ENCODE measurements around the gene ERI2.

The ERI2 gene, protein sequence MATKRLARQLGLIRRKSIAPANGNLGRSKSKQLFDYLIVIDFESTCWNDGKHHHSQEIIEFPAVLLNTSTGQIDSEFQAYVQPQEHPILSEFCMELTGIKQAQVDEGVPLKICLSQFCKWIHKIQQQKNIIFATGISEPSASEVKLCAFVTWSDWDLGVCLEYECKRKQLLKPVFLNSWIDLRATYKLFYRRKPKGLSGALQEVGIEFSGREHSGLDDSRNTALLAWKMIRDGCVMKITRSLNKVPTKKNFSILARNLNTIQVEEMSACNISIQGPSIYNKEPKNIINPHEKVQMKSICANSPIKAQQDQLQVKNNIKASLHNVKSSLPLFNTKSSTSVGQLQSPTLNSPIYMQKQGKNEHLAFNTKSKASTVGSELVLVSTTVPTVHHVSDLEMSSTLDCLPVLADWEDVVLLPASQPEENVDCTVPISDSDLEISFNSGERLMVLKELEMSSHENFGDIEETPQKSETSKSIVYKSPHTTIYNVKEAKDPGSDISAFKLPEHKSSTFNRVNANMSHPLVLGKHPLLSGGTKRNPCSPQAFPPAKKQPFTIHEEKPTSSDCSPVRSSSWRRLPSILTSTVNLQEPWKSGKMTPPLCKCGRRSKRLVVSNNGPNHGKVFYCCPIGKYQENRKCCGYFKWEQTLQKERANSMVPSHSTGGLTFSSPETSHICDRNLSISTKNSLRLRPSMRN

DNA sequence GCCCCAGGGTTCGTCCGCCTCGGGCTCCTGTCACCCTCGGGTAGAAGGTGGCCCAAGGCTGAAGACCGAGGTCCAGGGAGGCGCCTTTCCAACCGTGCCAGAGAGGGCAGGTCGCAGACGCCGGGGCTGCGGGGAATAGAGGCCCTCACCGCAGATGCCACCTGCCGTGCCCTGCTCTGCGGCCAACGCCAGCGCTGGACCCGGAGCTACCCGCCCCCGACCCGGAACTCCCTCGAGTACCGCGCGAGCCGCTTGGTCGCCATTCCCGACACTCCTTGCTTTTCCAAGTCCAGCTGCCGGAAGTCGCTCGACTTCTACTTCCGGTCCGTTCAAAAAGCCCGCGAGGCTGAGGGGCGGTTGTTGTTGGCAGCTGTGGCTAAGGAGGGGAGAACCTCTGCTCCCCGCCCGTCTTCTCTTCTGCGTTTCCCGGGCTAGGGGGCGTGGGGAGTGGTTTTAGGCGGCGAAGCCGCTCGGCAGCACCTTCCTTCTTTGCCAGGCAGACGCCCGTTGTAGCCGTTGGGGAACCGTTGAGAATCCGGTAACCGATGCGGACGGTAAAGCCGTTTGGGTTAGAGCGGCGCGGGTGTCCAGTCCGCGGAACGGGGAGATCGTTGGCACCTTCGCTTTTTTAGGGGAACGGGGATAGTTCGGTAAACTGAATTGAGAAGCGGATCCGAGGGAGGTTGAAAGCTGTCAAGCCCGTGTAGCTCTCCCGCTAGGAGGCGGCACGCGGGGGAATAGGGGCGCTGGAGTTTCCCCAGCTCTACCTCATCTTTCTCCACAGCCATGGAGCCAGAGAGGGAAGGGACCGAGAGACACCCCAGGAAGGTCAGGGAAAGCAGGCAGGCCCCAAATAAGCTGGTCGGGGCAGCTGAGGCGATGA, at the start of gene ERI2, which contains the start of gene REXO5:
ERI2 (minus strand) TSS at position 305 of the 883 bp plus-strand sequence; CDS start at position 263, 42 bp downstream.
REXO5 (plus strand) TSS at position 360 of the 883 bp plus-strand sequence; CDS start at position 787, 427 bp downstream.
- DNase-seq (ENCODE audit: low spot score): peak; percentile 97

DNA sequence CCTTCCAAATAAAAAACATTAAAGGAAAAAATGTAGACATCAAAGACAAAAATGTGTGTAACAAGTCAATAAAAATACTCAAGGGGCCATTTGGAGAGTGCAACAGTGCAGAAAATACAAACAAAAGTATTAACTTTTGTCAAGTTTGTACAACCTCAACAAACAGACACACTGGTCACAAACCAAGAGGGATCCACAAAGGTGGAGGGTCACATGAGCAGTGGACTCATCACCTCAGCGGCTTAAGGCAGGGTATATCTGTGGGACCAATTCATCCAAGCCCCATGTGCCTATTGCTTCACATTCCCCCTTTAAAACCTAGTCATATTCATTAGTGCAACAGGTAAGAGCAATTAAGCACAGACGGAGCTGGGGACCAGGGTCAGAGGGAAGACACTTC, 48.7 kb upstream of the ERI2 start:
- DNase-seq (ENCODE audit: low spot score): no peak

DNA sequence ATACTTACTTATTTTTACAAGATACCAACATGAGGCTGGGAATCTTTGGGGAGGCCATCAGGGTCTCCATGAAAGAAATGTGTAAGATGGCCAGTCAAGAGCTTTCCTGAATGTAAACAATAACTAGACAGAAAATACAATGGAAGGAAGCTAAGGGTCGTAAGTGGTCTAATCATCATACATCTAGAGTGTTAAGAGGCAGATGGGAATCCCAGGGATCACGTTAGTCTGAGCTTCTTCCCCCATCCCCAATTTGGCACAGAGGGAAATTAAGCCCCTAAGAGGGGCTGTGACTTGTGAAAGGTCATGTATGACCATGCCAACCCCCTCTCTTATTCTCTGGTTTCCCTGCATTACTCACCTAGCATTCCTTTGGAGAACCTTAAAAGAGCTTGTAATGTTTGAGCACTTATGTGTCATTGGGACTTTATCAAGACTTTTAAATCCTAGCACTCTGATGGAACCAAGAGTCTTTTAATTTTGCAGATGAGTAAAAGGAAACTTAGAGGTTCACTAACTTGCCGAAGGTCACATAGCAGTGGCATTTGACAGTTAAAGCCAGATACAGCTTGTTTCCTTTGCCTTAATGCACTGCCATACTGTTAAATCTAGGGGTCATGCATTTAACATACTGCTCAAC, 47.8 kb upstream of the ERI2 start:
- DNase-seq (ENCODE audit: low spot score): peak; percentile 58

DNA sequence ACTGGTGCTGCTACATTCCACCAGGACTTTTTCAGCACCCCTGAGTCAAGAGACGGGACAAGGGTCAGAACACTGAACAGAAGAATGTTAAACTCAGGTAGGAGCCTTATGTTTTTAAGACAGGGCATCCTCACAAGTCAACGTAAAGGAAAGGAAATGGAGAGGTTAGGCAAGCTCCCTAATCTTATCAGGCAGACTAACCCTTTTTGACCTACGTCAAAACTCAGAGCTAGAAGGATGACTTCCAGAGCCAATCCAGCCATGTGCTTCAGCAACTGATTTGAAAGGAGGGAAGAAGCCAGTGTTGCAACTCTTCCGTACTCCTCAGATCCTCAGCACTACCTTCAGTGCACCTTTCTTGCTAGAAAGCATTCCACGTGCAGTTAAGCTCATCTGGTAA, 46.9 kb upstream of the ERI2 start:
- DNase-seq (ENCODE audit: low spot score): no peak

DNA sequence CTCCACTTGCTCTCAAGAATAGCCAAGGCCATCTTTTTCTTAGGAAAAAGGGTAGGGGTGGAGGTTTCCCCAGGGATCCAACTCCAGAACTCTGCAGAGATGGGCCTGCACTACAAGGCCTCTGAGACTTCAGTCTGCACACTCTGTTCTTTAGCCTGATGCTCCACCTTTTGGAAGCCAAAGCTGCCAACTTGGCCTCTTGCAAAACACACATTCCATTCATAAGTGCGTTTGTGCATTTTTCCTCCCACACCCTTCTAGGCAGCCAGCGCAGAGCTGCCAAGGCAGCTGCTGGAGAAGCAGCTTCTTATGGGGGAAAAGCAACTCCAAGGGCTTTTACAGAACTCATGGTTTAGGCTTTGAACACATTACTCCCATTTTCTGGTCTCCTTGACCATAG, 45.3 kb upstream of the ERI2 start:
- peak; percentile 58 for DNase-seq (ENCODE audit: low spot score)

DNA sequence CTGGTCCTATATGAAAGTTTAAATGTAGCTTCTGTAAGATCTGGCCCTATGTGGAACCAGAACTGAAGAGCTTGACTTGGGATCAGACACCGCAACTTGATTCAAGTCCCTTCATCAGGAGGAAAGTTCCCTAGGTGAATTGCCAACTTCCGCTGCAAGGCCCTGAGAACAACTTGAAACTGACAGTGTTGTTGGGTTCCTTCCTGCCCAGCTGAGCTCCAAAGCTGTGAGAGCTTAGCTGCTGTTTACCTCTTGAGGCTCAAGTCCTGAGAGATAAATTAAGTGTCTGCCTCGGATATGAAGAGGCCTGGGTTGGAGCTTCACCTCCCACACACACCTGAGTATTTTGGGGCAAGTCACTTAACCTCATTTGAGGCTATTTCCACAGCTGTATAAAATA, 44.7 kb upstream of the ERI2 start:
- DNase-seq (ENCODE audit: low spot score): no peak

DNA sequence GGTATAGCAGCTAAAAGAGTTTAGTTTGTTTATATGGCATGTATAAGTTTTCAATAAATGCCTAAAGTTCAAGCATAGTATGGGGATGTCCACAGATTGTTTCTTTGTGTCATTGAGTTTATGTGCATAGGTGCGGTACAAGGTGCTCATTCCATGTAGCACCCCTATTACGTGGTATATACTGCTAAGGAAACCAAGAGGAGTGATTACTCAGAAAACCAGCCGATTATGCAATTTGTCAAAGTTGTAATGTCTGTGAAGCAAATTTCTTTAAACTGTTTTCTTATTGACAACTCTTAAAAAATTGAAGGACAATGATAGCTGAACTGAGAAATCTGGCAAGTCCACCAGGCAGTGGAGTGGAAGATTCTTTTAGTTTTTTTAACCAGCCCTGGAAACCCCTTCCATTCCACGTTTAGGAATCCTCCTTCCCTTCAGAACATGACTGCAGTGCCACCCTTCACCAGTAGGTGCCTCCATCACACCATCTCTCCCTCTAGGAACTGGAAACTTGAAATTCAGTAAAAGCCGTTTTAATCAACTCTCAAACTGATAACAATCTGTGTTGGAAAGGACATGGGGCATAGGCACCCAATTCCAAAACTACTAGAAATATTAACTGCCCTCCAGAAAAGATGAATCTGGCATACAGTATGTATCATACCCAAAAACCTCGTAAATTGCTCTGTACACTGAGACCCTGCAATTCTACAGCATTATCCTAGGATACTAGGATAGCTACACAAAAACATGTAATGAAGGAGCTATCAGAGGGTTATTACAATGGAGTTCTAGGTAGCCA, 43.5 kb upstream of the ERI2 start:
- peak; percentile 62 for DNase-seq (ENCODE audit: low spot score)

DNA sequence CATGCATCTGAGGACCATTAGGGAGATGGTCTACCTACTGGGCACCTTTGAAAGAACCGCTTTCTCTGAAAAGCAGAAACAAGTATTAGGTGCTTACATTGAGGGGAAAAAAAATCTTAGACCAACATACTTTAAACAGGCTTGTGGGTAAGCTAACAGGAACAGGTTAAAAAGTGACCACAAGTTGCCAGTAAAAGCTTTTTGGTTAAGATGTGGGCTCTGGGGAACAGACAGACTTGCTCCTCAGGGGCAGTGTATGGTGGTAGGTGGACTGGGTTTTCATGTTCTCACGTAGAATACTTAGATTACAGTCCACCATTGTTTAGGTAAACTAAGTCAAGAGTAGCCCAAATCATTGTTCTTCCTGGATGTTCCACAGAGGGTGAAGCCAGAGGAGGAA, 41.3 kb upstream of the ERI2 start:
- DNase-seq (ENCODE audit: low spot score): no peak

DNA sequence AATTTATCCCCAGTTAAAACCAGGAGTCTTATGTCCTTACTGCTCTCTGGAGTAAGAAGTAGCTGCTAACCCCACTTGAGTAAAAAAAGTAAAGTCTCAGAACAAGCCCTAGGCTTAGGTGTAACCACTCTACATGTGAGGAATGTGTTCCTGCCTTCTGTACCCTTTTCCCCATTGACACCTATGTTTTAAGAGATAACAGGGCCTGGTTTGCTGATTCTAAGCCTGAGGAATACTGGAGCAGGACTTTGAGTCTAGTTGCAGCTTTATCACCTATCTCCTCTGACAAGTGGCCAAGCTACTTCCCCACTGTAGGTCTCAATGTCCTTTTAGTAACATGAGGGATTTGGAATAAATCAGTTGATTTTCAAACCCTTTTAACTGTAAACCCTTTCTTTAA, 40.3 kb upstream of the ERI2 start:
- DNase-seq (ENCODE audit: low spot score): no peak

DNA sequence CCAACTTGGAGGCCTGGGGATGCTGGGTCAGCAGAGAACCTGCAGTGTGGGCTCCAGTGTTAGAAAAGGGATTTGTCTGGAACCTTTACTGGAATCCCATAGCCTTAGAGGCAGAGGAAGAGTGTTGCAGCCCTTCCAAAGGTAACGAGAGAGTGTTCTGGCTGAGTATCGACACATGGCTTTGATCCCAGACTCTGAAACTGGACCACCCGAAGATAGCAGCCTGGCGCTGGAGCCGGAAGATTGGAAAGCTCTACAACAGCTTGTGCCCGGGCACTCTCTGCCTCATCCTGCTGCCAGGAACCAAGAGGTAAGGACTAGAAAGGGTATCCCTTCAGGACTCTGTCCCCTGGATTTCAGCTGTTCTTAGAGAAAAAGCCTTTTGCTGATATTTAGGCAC, 39.8 kb upstream of the ERI2 start:
- DNase-seq (ENCODE audit: low spot score): no peak

DNA sequence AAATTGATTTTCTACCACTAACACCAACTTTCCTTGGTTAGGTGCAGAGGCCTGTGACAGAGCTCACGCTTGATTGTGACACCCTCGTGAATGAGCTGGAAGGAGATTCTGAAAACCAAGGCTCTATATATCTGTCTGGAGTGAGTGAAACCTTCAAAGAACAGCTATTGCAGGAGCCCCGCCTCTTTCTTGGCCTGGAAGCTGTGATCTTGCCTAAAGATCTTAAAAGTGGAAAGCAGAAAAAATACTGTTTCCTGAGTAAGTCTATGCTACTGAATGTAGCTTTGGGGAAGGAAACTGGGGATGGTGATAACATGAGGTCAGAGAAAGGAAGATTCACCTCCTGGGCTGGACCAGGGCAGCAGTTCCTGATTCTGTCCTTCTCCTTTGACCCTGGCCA, 38.3 kb upstream of the ERI2 start:
- no peak for DNase-seq (ENCODE audit: low spot score)

DNA sequence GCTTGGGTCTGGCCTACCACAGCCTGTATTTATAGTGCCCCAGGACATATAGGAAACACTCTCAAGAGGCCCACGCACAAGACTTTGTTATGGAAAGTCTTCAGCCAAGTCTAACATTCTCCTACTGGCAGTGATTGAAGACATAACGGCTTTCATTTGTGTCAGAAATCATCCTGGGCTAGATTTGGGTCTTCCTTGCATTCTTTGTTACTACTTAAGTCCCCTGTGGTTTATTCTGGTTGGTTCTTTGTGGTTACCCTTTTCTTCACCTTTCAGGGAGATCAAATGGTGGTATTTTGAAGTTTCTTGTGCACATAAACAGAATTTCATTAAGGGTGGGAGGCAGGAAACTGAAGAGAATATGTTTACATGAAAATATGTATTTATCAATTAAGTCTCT, 37.8 kb upstream of the ERI2 start:
- no peak for DNase-seq (ENCODE audit: low spot score)

DNA sequence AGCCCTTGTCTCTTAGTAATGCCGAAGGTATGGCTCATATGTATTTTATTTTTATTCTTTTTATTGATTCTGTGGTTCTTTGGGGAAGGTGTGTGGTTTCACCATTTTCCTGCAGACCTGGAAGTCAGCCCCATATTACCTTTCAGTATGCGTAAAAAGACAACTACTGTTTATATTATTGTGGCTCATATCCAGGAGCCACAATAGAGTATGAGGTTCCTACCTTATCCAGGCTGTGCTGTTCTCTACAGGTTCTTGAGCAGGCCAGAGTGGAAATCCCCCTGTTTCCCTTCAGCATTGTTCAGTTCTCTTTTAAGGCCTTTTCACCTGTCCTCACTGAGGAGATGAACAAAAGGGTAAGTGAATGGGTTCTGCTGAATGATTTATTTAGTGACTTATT, 33.2 kb upstream of the ERI2 start:
- DNase-seq (ENCODE audit: low spot score): no peak

DNA sequence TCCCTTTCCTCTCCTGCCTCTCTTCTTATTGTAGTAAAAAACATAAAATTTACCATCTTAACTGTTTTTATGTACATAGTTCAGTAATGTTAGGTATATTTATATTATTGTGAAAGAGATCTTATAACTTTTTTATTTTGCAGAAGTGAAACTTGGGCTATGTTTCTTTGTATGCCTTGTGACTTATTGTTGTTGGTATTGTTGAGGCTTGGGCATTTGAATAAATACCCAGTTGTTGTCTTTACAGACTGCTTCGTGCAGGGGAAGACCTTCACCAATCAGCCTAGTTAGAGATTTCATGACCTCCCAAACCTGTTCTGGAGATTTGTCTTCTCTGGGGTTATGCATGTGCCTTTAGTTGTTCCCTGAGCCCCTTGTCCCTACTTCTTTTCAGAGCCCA, 32.0 kb upstream of the ERI2 start:
- no peak for DNase-seq (ENCODE audit: low spot score)

DNA sequence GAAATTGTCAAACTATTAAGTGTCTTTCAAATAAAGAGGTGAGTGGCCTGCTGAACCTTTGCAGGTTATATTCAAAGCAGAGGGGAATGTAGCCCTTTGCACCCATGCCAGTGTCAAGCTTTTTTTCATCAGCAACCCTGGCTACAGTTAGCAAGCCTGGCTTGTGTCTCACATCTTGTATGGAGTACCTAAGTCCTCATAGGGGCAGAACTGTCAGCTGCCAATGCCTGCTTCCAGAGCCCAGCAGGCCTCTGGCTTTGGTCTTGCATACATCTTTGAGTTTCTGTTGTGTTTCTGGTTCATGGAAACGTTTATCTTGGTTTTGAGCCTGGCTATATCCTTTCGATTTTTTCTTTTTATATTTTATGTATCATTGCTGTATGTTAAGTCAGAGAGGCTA, 26.8 kb upstream of the ERI2 start:
- no peak for DNase-seq (ENCODE audit: low spot score)

DNA sequence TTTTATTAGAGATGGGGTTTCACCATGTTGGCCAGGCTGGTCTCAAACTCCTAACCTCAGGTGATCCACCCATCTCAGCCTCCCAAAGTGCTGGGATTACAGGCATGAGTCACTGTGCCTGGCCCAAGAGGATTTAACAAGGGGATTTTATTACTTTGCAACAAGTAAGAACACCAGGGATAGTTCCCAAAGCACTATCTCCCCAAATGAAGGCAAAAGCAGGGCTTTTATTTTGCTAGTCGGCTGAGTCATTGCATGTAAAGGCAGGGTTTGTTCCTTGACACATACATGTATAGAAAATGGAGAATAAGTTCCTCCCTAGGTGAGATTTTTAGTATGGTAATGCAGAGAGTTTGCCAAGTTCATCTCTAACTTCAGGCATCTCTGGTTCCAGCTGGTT, 24.1 kb upstream of the ERI2 start:
- no peak for DNase-seq (ENCODE audit: low spot score)

DNA sequence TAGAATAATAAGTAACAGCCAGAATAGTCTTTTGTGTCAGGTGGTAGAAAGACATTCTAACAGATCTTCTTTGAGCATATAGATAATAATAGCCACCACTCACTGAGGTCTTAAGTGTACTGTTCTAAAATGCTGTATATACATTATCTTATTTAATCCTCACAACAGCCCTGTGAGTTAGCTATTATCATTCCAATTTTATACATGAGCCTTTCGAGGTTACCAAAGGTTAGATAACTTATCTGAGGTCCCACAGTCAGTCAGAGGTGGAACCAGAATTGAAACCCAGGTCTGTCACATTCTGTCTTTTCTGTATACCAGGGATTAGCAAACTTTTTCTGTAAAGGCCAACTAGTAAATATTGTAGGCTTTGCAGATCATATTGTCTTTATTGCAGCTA, 23.3 kb upstream of the ERI2 start:
- no peak for DNase-seq (ENCODE audit: low spot score)

DNA sequence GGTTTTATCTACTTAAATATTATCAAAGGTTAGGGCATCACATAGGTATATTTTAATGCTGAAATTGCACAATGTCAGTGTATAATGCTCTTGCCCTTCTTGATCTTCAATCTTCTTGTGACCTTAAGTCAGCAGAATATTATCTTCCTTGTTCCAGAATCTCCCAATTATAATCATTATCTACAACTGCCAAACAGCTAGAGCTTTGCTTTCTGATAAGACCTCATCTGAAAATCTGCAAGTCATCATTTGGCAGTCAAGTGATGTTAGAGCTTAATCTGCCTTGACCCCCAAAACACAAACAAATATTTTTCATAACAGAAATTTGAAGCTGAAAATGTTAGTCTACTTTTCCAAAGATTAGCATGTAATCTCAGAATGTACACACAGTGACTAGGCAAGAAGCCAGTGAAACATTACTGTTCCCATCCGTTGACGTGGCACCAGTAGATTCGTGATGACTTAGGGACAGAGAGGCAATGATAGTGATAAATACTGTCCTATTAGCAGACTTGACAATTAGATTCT, 19.8 kb upstream of the ERI2 start:
- DNase-seq (ENCODE audit: low spot score): no peak

DNA sequence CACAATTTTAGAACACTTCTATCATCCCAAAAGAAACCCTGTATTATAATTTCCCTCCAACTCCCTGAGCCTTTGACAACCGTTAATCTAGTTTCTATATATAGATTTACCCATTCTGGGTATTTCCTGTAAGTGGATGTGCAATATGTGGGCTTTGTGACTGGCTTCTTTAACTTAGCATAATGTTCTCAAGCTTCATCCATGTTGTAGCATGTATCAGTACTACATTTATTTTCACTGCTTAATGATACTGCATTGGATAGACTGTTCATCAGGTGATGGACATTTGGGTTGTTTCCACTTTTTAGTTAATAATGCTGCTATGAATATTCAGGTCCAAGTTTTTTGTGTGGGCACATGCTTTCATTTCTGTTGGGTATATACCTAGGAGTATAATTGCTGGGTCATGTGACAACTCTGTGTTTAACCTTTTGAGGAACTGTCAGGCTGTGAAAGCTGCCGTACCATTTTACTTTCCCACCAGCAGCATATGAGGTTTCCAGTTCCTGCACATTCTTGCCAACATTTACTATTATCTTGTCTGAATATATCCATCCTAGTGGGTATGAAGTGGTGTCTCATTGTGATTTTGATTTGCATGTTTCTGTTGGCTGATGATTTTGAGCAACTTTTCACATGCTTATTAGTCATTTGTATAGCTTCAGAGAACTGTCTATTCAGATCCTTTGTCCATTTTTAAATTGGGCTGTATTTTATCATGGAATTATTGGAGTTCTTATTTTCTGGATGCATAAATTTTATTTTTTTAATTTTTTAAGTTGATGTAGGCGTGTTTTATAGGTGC, 16.5 kb upstream of the ERI2 start:
- DNase-seq (ENCODE audit: low spot score): no peak

DNA sequence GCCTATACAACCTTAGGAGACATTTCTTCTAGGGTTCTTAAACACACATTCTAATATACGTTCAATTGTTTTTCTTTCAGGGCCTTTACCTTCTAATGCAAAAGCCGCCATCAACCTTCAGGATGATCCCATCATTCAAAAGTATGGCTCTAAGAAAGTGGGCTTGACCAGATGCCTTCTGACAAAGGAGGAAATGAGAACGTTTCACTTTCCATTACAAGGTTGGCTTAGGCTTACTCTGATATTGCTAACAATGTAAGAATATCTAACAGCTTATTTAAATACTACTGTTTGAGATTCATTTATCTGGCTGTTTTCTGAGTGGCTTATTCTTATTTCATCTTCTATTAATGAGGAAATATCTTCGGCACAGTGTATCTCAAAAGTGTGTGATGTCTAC, 15.4 kb upstream of the ERI2 start:
- no peak for DNase-seq (ENCODE audit: low spot score)

Measured in kidney tubule cell (primary cell).